CD4-positive, alpha-beta T cell treated with Interleukin-6 for 4 hours (primary cell): Measurements from ENCODE around the gene RPL7A.
A peak's percentile ranks its signal among the peaks of the same experiment; 100 is the strongest.
"Not testable (repeated sequence)": the region's sequence is repeated elsewhere in the genome, so short reads cannot be mapped to it uniquely, and the experiment has no call there.

ENCODE experiments used
- DNase-seq: peaks from one replicate; pipeline ENCODE4 v3.0.0-alpha.2; 2020; ENCODE audit warnings: mixed read lengths

The RPL7A gene

DNA sequence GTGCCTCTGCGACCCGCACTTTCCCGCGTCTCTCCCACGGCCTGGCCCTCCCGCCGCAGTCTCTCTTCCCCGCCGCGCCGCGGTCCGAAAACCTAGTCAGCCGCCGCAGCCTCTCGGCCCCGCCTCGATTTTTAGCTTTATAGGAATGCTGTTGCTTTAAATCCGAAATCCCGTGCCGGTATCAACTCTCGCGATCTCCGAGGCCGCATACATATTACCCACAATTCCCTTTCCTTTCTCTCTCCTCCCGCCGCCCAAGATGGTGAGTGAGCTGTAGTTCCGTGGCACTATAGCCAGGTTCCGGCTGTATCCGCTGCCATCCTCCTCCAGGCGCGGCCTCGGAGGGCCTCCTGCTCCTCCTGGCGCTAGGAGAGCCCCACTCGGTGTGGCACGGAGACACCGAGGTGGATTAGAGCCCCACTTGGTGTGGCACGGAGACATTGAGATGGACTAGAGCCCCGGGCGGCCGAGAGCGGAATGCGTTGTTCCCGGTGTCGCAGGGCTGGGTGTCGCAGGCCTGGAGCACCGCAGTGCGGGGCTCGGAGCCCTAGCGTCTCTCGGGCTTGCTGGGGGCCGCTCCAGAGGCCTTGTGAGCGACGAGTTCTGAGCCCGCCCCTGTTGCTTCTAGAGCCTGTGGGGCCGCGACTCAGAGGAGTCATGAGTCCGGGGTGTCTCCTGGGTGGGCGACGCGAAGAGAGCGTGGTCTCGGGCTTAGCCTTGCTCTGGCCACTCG, at the start of gene RPL7A, which contains the start of gene MED22:
Gene RPL7A, plus strand, starts transcription at position 234 of the 733 bp plus-strand sequence. Its CDS starts 26 bp downstream, at position 260.
Gene MED22, minus strand, starts transcription at position 147 of the 733 bp plus-strand sequence. CDS start 1,469 bp downstream, outside the sequence.
- peak; percentile 93 for DNase-seq

DNA sequence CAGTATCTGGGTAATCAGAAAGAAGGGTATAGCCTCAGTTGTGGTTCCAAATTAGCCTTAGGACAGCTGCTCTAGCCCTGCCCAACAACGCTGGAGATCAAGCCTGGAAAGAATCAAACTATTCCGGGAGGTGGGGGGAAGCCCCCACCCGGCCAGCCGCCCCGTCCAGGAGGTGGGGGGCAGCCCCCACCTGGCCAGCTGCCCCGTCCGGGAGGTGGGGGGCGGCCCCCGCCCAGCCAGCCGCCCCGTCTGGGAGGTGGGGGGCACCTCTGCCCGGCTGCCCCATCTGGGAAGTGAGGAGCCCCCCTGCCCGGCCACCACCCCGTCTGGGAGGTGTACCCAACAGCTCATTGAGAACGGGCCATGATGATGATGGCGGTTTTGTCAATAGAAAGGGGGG, 48.0 kb upstream of the RPL7A start:
- not testable (repeated sequence) for DNase-seq

DNA sequence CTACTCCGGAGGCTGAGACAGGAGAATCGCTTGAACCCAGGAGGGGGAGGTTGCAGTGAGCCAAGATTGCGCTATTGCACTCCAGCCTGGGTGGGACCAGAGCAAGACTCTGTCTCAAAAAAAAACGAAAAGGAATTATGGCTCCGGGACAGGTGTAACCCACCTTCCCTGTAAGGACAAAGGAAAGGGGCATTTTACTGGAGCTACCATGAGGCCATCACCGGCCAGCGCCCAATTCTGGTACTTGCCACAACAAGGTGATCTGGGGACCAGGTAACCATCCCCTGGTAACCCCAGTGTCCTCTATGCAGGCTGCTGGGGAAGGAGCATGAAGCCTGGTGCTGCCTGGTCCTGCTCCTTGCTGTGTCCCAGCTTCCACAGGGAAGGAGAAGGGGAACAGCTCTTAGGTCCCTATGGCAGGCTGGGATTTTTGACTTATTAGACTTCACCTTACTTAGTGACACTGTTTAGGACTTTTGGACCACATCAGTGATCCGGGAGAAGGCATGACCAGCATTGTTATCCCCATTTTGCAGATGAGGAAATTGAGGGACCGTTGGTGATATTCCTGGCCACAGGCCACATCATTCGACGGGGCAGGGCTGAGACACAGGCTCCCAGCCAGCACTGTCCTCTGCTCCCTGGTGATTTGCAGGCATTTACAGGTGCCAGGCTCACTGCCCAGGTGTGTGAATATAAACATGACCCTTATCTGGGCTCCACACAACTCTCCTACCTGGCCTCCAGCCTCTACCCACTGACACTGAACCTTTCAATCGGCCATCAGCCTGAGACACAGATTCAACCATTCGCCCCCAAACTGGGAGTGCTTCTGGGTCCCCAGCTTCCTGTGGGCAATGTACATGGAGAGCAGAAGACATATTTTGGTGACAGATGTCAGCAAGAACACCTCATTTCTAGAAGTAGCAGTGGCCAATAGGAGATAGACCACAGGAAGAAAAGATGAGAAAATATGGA, 46.5 kb upstream of the RPL7A start:
- no peak for DNase-seq

DNA sequence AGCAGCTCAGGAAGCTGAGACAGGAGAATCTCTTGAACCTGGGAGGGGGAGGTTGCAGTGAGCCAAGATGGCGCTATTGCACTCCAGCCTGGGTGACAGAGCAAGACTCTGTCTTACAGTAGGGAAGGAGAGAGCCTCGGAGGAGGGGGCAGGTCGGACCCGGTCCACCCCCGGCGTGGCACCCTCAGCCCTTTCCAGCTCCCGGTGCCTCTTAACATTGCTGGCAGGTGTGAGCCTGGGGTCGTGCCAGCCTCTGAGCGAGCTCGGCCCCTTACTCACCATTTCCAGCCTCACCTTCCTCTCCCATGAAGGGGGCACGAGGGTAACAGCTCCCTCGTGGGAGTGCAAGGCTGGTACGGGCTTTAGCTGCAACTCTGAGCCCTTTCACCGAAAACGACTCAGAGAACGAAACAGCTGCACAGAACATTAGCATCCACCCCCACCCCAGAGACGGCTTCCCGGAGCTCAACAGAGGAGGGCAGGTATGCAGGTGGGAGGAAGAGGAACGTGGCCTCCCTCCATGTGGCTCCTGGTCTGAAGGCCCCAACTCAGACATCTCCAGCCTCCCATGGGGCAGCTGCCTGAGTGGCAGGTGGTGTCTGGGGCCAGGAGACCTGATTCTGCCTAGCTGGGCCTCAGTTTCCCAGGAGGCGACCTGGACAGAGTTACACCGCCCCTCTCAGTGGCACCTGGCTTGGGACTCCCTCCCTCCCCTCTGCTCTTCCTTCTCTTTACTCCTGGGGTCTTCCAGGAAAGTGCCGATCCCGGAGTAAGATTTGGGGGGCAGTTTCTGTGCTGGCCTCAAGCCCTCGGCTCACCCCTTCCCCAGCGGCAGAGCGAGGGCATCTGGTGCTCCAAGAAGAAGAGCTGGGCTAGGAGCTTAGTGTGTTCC, 44.5 kb upstream of the RPL7A start:
- DNase-seq, result no peak

GRCh38 chr9:133304158-133304470, 43.9 kb upstream of the RPL7A start:
- DNase-seq, result no peak

- DNase-seq, result no peak
Measured at GRCh38 chr9:133304477-133305377, 43.3 kb upstream of the RPL7A start.

DNA sequence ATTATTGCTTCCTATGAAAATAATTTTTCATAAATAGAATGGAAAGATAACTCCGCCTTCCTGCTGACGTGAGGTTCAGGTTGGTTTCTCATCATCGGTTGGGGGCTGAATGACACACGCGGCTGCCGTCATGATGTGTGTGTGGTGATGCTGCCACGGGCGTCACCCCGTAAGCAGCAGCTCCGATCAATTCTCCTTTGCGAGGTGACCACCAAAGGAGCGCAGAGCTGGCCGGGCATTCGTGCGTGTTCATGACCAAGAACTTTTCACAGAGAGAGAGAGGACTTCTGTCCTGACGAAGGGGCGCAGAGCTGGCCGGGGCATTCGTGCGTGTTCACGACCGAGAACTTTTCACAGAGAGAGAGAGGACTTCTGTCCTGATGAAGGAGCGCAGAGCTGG, 42.3 kb upstream of the RPL7A start:
- no peak for DNase-seq

GRCh38 chr9:133306242-133307204, 41.5 kb upstream of the RPL7A start:
- no peak for DNase-seq

- DNase-seq, result no peak
Measured at GRCh38 chr9:133307301-133307700, 40.7 kb upstream of the RPL7A start.

DNA sequence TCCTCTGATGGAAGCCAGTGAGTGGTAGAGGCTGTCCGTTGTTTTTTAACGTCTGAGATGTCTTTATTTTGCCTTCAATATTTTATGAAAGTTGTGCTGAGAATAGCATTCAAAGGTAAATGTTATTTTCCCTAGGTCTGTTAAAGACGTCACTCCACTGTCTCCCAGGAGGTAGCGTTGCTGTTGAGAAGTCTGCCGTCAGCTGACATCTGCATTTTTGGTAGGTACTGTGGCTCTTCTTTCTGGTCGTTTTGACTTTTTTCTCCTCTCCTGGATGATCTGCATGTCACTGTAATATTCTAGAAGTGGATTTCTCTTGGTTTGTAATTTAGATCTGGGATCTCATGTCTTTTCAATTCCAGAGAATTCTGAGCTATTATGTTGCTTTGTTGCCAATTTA, 38.4 kb upstream of the RPL7A start:
- no peak for DNase-seq

- DNase-seq, result no peak
Measured at GRCh38 chr9:133315997-133316396, 32.0 kb upstream of the RPL7A start.

- not testable (repeated sequence) for DNase-seq
Measured at GRCh38 chr9:133317551-133317950, 30.5 kb upstream of the RPL7A start.

DNA sequence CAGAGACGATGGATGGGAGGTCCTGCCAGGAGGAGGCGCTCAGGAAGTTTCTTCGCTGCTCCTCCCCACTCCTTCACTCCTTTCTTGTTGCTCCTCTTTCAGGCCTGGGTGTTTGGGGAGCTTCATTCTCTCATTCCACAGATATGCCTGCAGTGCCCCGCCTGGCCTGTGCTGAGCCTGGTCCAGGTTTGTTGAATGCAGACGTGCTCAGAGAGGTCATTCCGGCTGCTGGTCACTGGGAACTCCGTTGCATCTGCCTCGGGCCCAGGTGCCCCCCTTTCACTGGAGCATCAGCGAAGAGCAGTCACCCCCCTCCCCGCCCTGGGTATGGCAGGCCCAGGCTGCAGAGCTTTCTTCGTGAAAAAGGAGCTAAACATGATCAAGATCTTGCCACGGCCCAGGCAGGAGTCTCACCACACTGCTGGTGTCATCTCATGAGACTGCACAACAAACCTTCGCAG, 27.6 kb upstream of the RPL7A start:
- DNase-seq, result no peak

DNA sequence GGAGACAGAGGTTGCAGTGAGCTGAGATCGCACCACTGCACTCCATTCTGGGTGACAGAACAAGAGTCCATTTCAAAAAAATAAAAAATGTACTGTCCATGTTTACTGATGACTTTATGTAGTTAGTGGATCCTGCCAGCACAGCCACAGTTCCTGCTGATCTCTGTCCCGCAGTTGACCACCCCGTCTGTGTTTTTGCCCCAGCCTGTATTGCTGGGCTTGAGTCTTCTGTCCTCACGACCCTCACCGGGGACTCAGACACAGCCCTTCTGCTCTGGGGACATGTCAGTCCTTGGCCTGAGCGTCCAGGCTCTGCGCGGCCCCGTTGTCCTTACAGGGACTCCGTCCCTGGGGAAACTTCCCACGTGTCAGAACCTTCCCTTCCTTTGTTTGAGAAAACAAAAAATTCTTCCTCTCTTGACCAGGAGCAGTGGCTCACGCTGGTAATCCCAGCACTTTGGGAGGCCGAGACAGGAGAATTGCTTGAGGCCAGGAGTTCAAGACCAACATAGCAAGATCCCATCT, 26.5 kb upstream of the RPL7A start:
- no peak for DNase-seq

DNA sequence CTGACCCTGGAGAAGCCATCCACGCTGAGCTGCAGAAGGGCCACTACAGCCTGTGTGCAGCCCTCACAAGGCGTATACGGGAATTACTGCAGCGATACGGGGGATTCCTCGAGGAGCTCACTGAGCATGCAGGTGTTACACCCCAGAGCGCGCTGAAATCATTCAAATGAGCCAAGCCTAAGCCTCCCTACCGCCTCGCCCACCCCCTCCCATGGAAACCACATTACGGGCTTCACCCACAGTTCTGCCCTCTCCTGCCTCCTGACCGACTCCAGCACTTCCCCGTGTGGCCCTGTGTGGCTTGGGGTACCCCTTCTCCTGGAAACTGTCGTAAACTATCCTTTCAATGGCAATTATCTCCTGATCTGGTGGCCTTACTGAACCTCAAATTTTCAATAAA, 25.3 kb upstream of the RPL7A start:
- no peak for DNase-seq

GRCh38 chr9:133323211-133323610, 24.8 kb upstream of the RPL7A start:
- DNase-seq, result no peak

GRCh38 chr9:133323991-133324703, 23.9 kb upstream of the RPL7A start:
- no peak for DNase-seq

DNA sequence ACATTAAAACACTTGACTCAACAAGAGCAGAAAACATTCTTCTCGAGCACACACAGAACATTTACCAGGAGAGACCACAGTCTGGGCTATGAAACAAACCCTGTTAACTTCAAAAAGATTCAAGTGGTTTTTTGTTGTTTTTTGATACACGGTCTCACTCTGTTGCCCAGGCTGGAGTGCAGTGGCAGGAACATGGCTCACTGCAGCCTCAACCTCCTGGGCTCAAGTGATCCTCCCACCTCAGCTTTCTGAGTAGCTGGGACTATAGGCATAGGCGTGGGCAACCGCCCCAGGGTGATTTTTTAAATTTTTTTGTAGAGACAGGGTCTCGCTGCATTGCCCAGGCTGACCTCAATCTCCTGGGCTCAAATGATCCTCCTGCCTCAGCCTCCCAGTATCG, 21.0 kb upstream of the RPL7A start:
- not testable (repeated sequence) for DNase-seq

DNA sequence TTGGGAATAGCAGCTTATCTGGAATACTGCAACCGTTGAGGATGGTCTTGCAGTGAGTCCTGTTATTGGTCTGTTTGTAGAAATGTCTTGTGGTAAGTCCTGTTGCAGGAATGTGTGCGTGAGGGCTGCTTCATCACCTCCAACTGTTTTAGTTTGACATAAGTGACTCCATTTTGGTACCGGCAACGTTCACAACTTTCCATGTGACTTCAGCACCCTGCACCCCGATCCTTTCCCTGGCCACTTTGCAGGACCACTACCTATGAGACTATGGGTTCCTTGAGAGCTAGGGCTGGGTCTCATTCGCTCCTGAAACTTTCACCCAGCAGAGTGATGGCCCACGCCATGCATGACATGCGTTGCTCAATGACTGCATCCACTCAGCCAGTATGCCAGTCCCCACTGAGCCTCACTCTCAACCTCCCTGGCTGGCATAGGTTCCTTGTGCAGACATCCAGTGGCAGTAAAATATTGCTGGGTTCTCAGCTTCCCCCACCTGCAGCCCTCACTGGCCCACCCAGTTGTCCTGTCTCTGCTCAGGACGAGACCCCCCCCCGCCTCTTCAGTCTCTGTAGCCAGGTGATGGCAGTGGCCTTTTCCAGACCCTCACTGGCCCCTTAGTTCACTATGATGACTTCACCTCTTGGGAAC, 20.1 kb upstream of the RPL7A start:
- DNase-seq, result no peak
